Fibroblast of skin of abdomen (primary cell): ENCODE measurements around the gene ACER3. TPM values are rescaled to one million over a fixed set of nuclear protein-coding genes. Genes with fewer than 3 reads are reported as not detected.
"Not testable (repeated sequence)": the region's sequence is repeated elsewhere in the genome, so short reads cannot be mapped to it uniquely, and the experiment has no call there.

Experiments used
- DNase-seq: peaks from one replicate; pipeline ENCODE4 v3.0.0-alpha.2; 2013
- polyA plus RNA-seq, 2 experiments: library from polyadenylated mRNA; unstranded; fragments of 120-200 nt; gene quantifications; one replicate each; pipeline ENCODE4 v1.2.1, GENCODE V29; 2013; ENCODE audit not compliant: insufficient read length in 2 of 2

The ACER3 gene
- polyA plus RNA-seq (2013, experiment 1 of 2; ENCODE audit: insufficient read length), result 8.0 TPM
- polyA plus RNA-seq (2013, experiment 2 of 2; ENCODE audit: insufficient read length), result 7.6 TPM

DNA sequence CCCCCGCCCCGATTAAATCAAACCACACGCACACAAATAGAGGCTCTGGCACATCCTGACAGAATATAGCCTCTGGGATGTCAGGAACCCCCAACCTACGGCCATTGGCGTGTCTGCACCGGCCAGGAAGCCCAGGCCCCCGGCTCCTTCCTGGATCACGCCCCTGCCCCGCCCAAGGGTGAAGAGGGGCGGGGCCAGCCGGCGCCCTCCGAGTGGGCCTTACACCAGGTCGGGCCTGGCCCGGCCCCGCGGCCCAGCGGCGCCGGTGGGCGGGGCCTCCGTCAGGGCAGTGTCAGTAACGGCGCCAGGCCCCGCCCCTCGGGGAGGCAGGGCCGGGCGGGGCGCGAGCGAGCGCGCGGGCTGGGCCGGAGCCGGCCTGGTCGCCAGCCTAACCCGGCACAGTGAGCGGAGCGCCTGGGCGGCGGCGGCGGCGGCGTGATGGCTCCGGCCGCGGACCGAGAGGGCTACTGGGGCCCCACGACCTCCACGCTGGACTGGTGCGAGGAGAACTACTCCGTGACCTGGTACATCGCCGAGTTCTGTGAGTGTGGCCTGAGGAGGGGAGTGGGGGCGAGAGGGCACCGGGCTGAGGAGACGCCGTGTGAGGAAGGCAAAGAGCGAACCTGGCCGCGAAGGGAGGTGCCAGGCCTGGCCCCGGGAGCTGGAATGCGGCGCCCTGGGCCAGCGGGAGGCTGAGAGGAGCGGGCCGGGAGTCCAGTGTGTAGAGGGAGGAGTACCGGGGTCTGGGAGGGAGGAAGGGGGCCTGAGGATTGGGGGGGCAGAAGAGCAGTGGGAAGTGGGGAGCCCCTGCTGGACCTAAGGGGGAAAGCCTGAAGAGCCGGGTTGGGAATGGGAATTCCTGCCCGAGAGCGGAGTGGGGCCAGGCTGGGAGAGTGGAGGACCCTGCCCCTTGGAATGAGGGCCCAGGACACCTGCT, at the start of gene ACER3:
Gene ACER3 (plus strand): TSS at position 380 of the 937 bp plus-strand sequence. CDS start 59 bp downstream, at position 439.
- DNase-seq, result peak; percentile 88

DNA sequence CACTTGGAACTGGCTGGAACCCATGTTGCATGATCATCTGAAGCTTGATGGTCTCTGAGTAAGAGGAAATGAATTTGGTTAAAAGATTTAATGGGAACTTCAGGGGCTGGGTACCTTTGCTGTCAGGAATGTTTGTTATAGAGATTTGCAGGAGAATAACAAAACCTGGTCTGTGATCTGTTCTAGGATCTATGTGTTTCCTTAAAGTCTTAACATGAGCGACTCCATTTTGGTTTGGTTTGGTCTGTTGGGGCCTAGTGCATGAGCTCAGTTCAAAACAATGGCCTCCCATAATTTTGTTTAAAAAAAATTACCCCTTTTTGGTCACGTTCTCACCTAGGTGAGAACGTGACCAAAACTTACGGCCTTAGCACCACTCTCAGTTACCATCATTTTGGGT, 49.5 kb upstream of the ACER3 start:
- DNase-seq, result no peak

DNA sequence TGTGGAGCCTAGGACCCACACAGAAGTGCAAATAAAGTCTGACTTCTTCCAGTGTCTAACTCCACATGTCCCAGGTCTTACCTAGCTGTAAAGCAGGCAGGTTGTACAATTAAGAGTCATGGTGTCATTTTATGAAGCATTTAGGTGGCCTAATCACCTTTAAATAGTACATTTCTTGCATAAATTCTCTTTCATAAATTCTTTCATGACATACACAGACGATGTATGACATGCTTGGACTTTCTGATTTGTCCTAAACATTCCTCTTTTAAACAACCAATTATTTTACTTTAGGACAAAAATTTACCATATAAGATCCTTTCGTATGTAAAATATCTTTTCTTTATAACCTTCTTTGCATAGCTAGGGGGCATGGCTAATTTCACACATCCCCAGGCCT, 46.3 kb upstream of the ACER3 start:
- no peak for DNase-seq

DNA sequence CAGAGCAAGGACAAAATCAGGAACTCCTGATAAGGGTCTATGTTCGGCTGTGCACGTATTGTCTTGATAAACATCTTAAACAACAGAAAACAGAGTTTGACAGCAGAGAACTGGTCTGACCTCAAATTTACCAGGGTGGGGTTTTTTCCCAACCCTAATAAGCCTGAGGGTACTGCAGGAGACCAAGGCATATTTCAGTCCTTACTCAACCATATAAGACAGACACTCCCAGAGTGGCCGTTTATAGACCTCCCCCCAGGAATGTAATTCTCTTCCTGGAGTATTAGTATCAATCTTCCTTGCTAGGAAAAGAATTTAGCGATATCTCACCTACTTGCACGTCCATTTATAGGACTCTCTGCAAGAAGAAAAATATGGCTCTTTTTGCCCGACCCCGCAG, 45.0 kb upstream of the ACER3 start:
- DNase-seq, result not testable (repeated sequence)

DNA sequence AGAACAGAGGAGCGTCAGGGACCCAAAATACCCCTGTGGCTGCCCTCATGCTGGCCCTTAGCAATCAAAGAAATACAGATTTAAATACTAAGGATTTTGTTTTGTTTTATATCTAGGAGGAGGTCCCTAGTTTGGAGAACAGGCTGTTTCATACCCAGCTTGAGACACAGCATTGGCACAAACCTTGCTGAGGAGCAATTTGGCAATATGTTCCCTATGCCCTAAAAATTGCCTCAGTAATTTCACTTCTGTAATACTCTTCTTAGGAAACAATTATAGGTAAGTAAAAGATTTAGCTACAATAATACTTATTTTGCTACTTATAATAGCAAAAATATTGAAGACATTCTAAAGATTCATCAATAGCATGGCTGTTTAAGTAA, 40.5 kb upstream of the ACER3 start:
- DNase-seq, result no peak

DNA sequence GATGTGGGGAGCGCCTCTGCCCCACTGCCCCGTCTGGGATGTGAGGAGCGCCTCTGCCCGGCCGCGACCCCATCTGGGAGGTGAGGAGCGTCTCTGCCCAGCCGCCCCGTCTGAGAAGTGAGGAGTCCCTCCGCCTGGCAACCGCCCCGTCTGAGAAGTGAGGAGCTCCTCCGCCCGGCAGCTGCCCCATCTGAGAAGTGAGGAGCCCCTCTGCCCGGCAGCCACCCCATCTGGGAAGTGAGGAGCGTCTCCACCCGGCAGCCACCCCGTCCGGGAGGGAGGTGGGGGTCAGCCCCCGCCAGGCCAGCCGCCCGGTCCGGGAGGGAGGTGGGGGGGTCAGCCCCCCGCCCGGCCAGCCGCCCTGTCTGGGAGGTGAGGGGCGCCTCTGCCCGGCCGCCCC, 39.3 kb upstream of the ACER3 start:
- DNase-seq, result not testable (repeated sequence)

DNA sequence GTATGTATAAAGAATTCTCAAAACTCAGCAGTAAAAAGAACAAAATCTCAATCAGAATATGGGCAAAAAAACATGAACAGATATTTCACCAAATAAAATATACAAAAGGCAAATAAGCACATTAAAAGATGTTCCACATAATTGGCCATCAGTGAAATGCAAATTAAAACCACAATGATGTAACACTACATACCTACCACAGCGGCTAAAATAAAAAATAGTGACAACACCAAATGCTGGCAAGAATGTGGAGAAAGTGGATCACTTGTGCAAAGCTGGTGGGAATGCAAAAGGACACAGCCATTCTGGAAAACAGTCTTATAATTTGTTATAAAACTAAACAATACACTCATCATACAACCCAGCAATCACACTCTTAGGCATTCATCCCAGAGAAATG, 38.3 kb upstream of the ACER3 start:
- DNase-seq, result no peak

DNA sequence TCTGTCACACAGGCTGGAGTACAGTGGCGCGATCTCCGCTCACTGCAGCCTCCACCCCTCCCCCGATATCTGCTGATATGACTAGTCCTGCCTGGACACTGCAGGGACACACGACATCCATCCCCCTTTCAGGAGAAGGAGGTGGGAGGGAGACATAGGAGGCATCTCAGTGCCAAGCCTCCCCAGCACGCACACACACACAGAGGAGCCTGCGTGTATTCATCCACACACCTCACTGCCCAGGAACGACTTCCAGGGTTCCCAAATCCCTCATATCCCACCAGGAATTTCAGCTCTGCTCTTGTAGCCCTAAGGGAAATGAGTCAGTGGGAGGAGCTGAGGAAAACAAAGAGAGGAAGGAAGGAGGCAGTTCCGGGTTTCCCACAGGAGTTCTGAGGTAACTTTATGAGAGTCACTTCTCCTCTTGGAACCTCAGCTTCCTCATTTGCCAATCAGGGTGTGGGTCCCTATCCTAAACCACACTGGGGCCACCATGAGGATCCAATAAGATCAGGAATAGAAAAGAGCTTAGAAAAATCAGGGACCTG, 37.2 kb upstream of the ACER3 start:
- DNase-seq, result peak; percentile 80

DNA sequence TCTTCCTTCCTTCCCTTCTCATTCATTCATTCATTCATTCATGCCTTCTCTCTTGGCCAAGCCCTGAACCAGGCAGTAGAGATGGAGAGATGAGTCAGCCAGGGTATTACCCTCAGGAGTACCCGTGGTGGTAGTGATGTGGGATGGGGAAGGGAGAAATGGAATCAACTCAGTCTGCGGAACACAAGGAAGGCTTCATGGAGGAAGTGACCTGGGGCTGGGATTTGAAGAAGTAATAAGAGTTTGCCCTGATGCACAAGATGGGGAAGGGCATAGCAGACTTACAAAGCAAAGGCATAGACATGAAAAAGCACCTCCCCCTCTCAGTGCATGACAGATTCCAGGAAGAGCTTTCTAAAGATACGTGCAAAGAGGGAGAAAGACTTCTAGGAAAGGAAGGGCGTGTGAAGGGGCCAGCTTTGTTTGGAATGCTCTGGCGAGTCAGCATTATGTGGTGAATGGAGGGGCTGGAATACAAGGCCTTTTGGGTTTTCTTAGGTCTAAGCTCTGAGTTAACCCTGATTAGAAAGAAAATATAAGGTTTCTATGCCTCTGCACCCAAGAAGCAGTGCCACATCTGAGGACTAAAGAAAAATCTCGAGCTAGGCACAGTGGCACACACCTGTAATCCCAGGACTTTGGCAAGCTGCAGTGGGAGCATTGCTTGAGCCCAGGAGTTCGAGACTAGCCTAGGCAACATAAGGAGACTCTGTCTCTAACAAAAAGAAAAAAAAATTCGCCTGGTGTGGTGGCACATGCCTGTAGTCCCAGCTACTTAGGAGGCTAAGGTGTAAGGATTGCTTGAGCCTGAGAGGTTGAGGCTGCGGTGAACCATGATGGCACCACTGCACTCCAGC, 36.4 kb upstream of the ACER3 start:
- peak; percentile 57 for DNase-seq

DNA sequence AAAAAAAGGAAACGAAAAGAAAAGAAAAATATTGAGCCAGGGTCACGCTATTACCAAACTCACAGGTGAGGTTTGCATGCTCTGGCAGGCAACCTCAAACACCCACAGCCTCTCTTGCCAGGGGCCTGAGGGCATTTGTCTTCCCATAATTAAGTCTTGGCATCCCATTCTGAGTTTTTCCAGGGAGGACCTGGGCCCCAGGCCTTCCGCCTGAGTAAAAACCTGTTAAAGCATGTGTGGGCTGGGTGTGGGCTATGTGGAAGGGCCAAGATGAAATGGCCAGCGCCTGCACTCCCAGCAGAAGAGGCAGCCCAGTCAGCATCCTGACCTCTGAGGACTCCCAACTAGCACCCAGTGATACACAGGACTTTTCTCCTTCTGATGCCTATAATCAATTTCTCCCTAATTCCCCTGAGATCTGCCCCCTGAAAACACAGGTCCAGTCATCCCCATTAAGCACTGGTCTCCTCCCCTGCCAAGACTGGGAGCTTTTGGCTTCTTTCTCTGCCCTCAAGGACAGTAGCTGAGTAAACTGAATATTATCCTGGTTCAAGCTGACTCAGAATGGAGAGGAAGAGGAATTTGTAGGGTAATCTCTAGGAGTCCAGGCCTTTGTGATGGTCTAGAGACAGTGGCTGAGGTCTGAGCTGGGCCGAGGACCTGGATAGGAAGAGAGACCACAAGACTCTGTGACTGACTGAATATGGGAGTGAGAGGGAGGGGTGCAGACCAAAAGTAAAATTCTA, 35.6 kb upstream of the ACER3 start:
- no peak for DNase-seq

DNA sequence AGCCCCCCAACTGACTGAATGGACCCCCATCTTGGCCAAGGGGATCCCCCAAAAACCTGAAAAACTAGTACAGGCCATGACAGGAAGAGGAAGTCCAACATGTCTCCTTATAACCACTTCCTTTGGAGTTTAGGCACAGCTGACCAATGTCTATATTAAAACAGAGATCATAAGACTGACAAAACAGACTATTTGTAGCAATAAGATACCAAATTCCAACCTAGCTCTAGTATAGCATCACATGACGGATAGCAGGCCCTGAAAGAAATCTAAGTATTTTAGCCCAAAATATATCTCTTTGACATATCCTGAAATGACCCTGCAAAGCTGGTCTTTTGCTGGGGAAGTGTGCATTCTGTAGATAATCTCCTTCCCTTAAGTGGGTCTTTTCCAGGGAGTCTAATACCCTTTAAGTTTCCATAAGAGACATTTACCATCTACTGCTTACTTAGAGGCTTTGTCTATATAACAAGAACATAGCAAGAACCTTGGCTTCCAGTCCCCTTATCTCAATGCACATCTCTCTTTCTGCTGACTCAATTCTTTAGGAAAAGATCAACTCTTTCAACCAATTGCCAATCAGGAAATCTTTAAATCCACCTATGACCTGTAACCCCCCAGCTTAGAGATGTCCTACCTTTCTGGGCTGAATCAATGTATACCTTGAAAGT, 34.9 kb upstream of the ACER3 start:
- no peak for DNase-seq

DNA sequence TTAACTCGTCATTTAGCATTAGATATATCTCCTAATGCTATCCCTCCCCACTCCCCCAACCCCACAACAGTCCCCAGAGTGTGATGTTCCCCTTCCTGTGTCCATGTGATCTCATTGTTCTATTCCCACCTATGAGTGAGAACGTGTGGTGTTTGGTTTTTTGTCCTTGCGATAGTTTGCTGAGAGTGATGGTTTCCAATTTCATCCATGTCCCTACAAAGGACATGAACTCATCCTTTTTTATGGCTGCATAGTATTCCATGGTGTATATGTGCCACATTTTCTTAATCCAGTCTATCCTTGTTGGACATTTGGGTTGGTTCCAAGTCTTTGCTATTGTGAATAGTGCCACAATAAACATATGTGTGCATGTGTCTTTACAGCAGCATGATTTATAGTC, 34.2 kb upstream of the ACER3 start:
- DNase-seq, result not testable (repeated sequence)

DNA sequence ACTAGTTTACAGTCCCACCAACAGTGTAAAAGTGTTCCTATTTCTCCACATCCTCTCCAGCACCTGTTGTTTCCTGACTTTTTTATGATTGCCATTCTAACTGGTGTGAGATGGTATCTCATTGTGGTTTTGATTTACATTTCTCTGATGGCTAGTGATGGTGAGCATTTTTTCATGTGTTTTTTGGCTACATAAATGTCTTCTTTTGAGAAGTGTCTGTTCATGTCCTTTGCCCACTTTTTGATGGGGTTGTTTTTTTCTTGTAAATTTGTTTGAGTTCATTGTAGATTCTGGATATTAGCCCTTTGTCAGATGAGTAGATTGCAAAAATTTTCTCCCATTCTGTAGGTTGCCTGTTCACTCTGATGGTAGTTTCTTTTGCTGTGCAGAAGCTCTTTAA, 33.7 kb upstream of the ACER3 start:
- DNase-seq, result not testable (repeated sequence)

DNA sequence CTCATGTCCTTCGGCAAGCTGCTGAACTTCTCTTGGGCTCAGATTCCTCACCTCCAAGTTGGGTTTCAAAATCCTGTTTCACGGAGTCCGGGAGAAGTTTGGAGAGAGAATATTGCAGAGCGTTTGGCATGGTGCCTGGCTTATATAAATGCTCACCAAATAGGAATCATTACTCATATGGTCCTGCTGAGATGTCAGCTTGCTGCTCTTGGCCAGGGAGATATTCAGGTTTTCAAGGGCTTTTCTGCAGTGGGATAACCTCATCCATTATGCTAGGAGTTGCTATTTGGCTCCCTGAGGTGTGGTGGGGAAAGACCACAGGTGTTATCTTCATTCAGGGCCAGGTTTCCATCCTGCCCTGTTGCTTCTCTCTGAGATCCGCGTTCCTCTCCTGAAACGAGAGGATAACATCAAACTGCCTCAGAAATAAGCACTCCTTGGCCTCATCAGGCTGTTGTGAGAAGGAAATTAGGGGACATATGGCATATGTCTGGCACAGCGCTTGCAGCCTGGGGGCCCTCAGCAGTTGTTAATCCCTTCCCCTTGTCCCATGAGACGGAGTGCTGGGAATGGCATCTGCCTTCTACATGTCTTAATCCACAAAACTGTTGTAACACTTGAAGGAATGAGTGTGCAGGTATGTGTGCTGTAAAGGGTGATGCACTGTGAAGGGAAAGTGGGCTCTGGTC, 29.9 kb upstream of the ACER3 start:
- DNase-seq, result peak; percentile 63

DNA sequence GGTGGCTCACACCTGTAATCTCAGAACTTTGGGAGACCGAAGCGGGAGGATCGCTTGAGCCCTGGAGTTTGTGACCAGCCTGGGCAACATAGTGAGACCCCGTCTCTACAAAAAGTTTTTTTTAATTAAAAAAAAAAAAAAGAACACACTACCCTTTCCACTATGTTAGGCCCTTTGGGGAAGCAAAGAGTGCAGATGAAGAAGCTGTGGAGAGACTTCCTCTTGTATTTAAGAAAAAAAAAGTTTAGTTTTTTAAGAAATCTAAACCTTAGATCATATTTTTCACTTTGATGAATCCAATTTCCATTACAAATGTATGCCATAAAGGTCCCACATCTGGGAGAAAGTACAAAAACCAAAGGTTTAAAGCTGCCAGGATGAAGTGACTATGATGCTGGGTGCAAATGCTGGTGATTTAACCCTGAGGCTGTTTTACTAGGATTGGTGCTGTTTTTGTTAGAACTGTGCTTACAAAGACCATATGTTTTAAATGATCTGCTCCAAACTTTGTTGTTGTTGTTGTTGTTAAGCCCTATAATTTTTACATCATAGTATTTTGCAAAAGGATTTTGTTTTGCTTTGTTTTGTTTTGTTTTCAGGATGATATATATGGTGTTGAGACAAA, 28.9 kb upstream of the ACER3 start:
- DNase-seq, result no peak

DNA sequence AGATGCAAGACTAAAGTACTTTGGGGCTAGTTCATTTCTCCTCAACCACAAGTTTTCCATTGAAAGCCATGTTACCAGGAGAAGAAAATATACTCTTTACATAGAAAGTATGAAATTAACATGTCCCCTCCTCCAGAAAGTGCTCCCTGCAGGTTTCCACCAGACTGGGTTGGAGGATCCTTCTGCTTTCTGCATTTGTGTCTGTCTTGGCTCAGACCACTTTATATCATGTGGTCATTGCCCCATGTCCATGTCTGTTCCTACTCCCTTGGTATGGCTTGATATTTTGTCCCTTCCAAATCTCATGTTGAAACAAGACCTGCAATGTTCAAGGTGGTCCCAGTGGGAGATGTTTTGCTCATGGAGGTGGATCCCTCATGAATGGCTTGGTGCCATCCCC, 28.4 kb upstream of the ACER3 start:
- no peak for DNase-seq

DNA sequence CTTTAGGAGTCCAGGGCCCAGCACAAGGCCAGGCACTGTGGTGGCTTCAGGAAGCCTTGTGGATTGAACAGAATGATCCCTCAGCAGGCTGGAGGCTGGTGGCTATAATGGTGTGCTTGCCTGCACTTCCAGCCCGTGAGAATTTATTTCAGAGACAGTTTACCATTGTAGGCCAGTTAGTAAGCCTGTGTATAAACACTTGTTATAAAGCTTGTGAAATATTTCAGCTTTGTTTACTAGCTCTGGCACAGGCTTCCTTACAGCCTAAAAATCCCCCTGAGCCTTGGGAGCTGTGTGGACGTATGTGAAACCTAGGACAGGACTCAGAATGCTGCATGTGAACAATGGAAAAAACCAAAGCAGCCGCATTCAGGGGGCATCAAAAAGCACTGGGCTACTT, 26.6 kb upstream of the ACER3 start:
- no peak for DNase-seq

DNA sequence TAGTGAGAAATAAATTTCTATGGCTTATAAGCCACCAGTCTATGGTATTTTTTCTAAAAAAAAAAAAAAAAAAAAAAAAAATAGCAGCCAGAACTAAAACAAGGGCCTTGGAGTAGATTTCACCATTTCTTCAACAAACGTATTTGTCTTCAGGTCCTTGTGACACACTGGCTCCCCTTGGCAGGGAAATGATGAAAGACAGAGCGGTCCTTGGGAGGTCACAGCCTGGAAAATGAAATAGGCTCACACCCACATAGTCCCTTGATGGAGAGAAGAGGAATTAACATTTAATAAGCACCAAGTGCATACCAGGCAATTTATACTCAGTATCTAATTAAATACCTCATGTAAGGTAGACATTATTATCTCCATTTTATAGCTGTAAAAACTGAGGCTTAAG, 25.7 kb upstream of the ACER3 start:
- DNase-seq, result no peak

DNA sequence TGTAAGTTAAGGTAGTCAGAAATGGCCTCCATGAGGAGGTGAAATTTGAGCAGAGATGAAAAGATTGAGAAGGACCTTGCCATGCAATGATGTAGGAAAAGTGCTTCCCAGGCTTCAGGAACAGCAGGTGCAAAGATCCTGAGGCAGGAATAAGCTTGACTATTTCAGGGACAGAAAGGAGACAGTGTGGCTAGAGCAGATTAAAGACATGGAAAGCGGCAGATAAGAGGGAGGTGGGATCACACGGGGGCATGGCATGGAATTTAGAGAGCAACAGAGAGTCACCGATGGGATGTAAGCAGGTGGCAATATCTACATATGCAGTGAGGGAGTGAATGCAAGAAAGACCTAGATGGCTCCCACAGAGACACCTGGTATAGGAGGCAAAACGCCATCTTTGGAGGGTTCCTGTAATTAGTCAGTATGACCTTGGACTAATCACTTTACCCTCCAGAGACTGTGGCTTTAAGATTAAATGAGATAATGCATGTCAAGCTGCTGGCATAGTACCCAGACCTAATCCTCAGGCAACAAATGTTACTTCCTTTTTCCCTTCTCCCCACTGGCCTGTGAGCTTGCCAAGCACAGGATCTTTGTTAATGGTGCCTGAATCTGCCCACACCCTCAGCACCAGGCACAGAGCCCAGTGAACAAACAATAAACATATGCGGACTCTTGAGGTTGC, 24.6 kb upstream of the ACER3 start:
- peak; percentile 32 for DNase-seq
